Stomach smooth muscle (tissue), 2 donors: ENCODE measurements around the gene KRTAP5-3.

Source experiments
- H3K27ac ChIP-seq: one replicate; pipeline ENCODE4 v1.7.0; 2013; ENCODE audit warnings: mild to moderate bottlenecking, low read length, inconsistent platforms
- H3K27me3 ChIP-seq, 2 donors: one replicate each; pipeline ENCODE4 v1.7.0; 2013; ENCODE audit warnings: low read length in 2 of 2; ENCODE audit not compliant: insufficient read depth in 2 of 2, control insufficient read depth in 1 of 2
- H3K36me3 ChIP-seq, 2 donors: one replicate each; pipeline ENCODE4 v1.7.0; 2013; ENCODE audit warnings: low read length in 2 of 2; ENCODE audit not compliant: control insufficient read depth in 2 of 2, insufficient read depth in 2 of 2
- H3K4me1 ChIP-seq: one replicate; pipeline ENCODE4 v1.7.0; 2013; ENCODE audit warnings: low read length; ENCODE audit not compliant: control insufficient read depth, insufficient read depth
- H3K4me3 ChIP-seq, 2 donors: one replicate each; pipeline ENCODE4 v1.7.0; 2013; ENCODE audit warnings: low read length in 2 of 2
- H3K9ac ChIP-seq, 2 donors: one replicate each; pipeline ENCODE4 v1.7.0; 2013; ENCODE audit warnings: low read length in 2 of 2, mild to moderate bottlenecking in 1 of 2
- H3K9me3 ChIP-seq, 2 donors: one replicate each; pipeline ENCODE4 v1.7.0; 2013; ENCODE audit warnings: low read length in 2 of 2; ENCODE audit not compliant: control insufficient read depth in 2 of 2
- donor health status: healthy.
- donor health status: Pancreatic carcinoma.

The KRTAP5-3 gene

GRCh38 chr11:1608363-1608762 lies at the start of gene KRTAP5-3:
KRTAP5-3 (minus strand) TSS chr11:1608463; CDS start chr11:1608385, 78 bp downstream.
- peaks cover 3% of the 10 kb centered on the region for H3K4me1 ChIP-seq
- H3K27ac ChIP-seq: no peak within 1 kb of the TSS
- H3K4me3 ChIP-seq: no peak within 1 kb of the TSS
- no peaks in the 10 kb centered on the region for H3K9me3 ChIP-seq
- no peaks in the 10 kb centered on the region for H3K36me3 ChIP-seq
- H3K9ac ChIP-seq: no peak within 1 kb of the TSS
- H3K27me3 ChIP-seq: peaks cover 7 to 26% of the 10 kb centered on the region in 2 donors

- no peak overlapping the region for H3K4me3 ChIP-seq
- peaks cover 17 to 18% of the 10 kb centered on the region in 2 donors for H3K27me3 ChIP-seq
- H3K27ac ChIP-seq: no peak overlapping the region
- H3K9me3 ChIP-seq: no peaks in the 10 kb centered on the region
- H3K9ac ChIP-seq: no peak overlapping the region
- peaks cover 3% of the 10 kb centered on the region for H3K4me1 ChIP-seq
- no peaks in the 10 kb centered on the region for H3K36me3 ChIP-seq
Observed at GRCh38 chr11:1656670-1657069, 48.4 kb upstream of the KRTAP5-3 start.

- Histone ChIP-seq H3K9me3 (no peaks in the 10 kb centered on the region), H3K4me3 (no peak overlapping the region), H3K9ac (no peak overlapping the region), H3K4me1 (peaks cover 3% of the 10 kb centered on the region), H3K36me3 (no peaks in the 10 kb centered on the region), H3K27ac (no peak overlapping the region), H3K27me3 (peaks cover 17 to 18% of the 10 kb centered on the region in 2 donors)
Observed at GRCh38 chr11:1656061-1656441, 47.8 kb upstream of the KRTAP5-3 start.

- Histone ChIP-seq H3K9me3 (no peaks in the 10 kb centered on the region), H3K27ac (no peak overlapping the region), H3K4me3 (no peak overlapping the region), H3K36me3 (no peaks in the 10 kb centered on the region), H3K9ac (no peak overlapping the region), H3K27me3 (peaks cover 17 to 18% of the 10 kb centered on the region in 2 donors), H3K4me1 (peaks cover 3% of the 10 kb centered on the region)
Observed at GRCh38 chr11:1655168-1656060, 47.2 kb upstream of the KRTAP5-3 start.

- no peak overlapping the region for H3K9ac ChIP-seq
- no peak overlapping the region for H3K4me3 ChIP-seq
- H3K27ac ChIP-seq: no peak overlapping the region
Observed at GRCh38 chr11:1654388-1655167, 46.3 kb upstream of the KRTAP5-3 start.

GRCh38 chr11:1653541-1654387 lies 45.5 kb upstream of the KRTAP5-3 start:
- Histone ChIP-seq H3K9ac (no peak overlapping the region), H3K27me3 (peaks cover 17% of the 10 kb centered on the region in 2 donors), H3K4me1 (peaks cover 3% of the 10 kb centered on the region), H3K36me3 (no peaks in the 10 kb centered on the region), H3K27ac (no peak overlapping the region), H3K4me3 (no peak overlapping the region), H3K9me3 (no peaks in the 10 kb centered on the region)

More at GRCh38 chr11:1654388-1655167, 46.3 kb upstream of the KRTAP5-3 start:
- H3K4me1 ChIP-seq: peaks cover 3% of the 10 kb centered on the region
- no peaks in the 10 kb centered on the region for H3K36me3 ChIP-seq
- peaks cover 17% of the 10 kb centered on the region in 2 donors for H3K27me3 ChIP-seq
- no peaks in the 10 kb centered on the region for H3K9me3 ChIP-seq

- Histone ChIP-seq H3K27ac (no peak overlapping the region), H3K4me1 (peaks cover 3% of the 10 kb centered on the region), H3K9me3 (no peaks in the 10 kb centered on the region), H3K27me3 (peaks cover 17% of the 10 kb centered on the region in 2 donors), H3K4me3 (no peak overlapping the region), H3K9ac (no peak overlapping the region), H3K36me3 (no peaks in the 10 kb centered on the region)
Observed at GRCh38 chr11:1652771-1653540, 44.7 kb upstream of the KRTAP5-3 start.

GRCh38 chr11:1652442-1652770 lies 44.1 kb upstream of the KRTAP5-3 start:
- H3K27ac ChIP-seq: no peak overlapping the region
- H3K4me3 ChIP-seq: no peak overlapping the region
- H3K9me3 ChIP-seq: no peaks in the 10 kb centered on the region
- no peak overlapping the region for H3K9ac ChIP-seq
- peaks cover 17% of the 10 kb centered on the region in 2 donors for H3K27me3 ChIP-seq
- H3K4me1 ChIP-seq: peaks cover 3% of the 10 kb centered on the region
- no peaks in the 10 kb centered on the region for H3K36me3 ChIP-seq

GRCh38 chr11:1652026-1652425 lies 43.8 kb upstream of the KRTAP5-3 start:
- Histone ChIP-seq H3K9ac (no peak overlapping the region), H3K9me3 (no peaks in the 10 kb centered on the region), H3K27ac (no peak overlapping the region), H3K4me3 (no peak overlapping the region), H3K36me3 (no peaks in the 10 kb centered on the region), H3K27me3 (peaks cover 17% of the 10 kb centered on the region in 2 donors), H3K4me1 (peaks cover 3% of the 10 kb centered on the region)
